ENCODE results near the gene ZNF92. TPM values are rescaled to one million over a fixed set of nuclear protein-coding genes. Genes with fewer than 3 reads are reported as not detected.

ZNF92 gene
- total RNA-seq, 1 experiment from 2014 or later = 4.1 TPM

- Histone ChIP-seq H3K4me3 (no peak overlapping the region), H3K4me2 (no peak overlapping the region), H3K36me3 (ENCODE audit: low read depth) (no peaks in the 10 kb centered on the region), H3K9me2 (ENCODE audit: insufficient read depth) (peaks cover 5% of the 10 kb centered on the region; the same call in 1 of the 2 replicates), H3F3A (ENCODE audit: insufficient read depth, low read depth) (no peaks in the 10 kb centered on the region), H2AFZ (no peak overlapping the region), H3K79me2 (ENCODE audit: low read depth) (no peaks in the 10 kb centered on the region), H3K4me1 (replicated peaks; ENCODE audit: insufficient read depth) (no peaks in the 10 kb centered on the region), H3K9me3 (ENCODE audit: insufficient read depth, low read depth) (no peaks in the 10 kb centered on the region), H3K27ac (no peak overlapping the region), H3K27me3 (ENCODE audit: insufficient read depth, low read depth) (no peaks in the 10 kb centered on the region), H4K20me1 (ENCODE audit: insufficient read depth) (no peaks in the 10 kb centered on the region)
- BruUV-seq (replicated peaks) = no TSS peak
- POLR2A ChIA-PET (ENCODE audit: unreplicated experiment) = no interaction called here
- DNase-seq = no peak
- intact Hi-C loops (cut with micrococcal nuclease; ENCODE audit: unreplicated experiment) = no loop called here
- CTCF ChIA-PET = no interaction called here
- TF ChIP-seq EZH2 (IDR thresholded peaks at IDR 0.05; ENCODE audit: low read depth) = no peak
- TF ChIP-seq CTCF (conservative IDR thresholded peaks at IDR 0.05) = no peak
These were observed 19.4 kb upstream of the ZNF92 start for GRCh38 chr7:65354263-65354662.

GRCh38 chr7:65369843-65370242, 3.8 kb upstream of the ZNF92 start:
- BruUV-seq (replicated peaks) = no TSS peak
- POLR2A ChIA-PET (ENCODE audit: unreplicated experiment) = no interaction called here
- intact Hi-C loops (cut with micrococcal nuclease; ENCODE audit: unreplicated experiment) = no loop called here
- H3F3A ChIP-seq (ENCODE audit: insufficient read depth, low read depth) = no peaks in the 10 kb centered on the region
- H4K20me1 ChIP-seq (ENCODE audit: insufficient read depth) = no peaks in the 10 kb centered on the region
- no peak overlapping the region for H2AFZ ChIP-seq
- DNase-seq = no peak
- H3K27me3 ChIP-seq (ENCODE audit: insufficient read depth, low read depth) = no peaks in the 10 kb centered on the region
- no peak for TF ChIP-seq EZH2 (IDR thresholded peaks at IDR 0.05; ENCODE audit: low read depth)
- TF ChIP-seq CTCF (conservative IDR thresholded peaks at IDR 0.05) = no peak
- H3K36me3 ChIP-seq (ENCODE audit: low read depth) = no peaks in the 10 kb centered on the region
- peaks cover 11% of the 10 kb centered on the region for H3K79me2 ChIP-seq (ENCODE audit: low read depth)
- H3K4me3 ChIP-seq = no peak overlapping the region
- peaks cover 3% of the 10 kb centered on the region for H3K4me1 ChIP-seq (replicated peaks; ENCODE audit: insufficient read depth)
- no peak overlapping the region for H3K4me2 ChIP-seq
- H3K9me2 ChIP-seq (ENCODE audit: insufficient read depth) = no peaks in the 10 kb centered on the region
- CTCF ChIA-PET = no interaction called here
- no peaks in the 10 kb centered on the region for H3K9me3 ChIP-seq (ENCODE audit: insufficient read depth, low read depth)
- H3K27ac ChIP-seq = no peak overlapping the region

GRCh38 chr7:65371468-65371867, 2.2 kb upstream of the ZNF92 start:
- H3K9me2 ChIP-seq (ENCODE audit: insufficient read depth) = no peaks in the 10 kb centered on the region
- no peaks in the 10 kb centered on the region; the same call in 1 of the 2 replicates for H3K36me3 ChIP-seq (ENCODE audit: low read depth)
- no peaks in the 10 kb centered on the region for H3K27me3 ChIP-seq (ENCODE audit: insufficient read depth, low read depth)
- H3F3A ChIP-seq (ENCODE audit: insufficient read depth, low read depth) = no peaks in the 10 kb centered on the region
- TF ChIP-seq CTCF (conservative IDR thresholded peaks at IDR 0.05) (no peak), EZH2 (IDR thresholded peaks at IDR 0.05; ENCODE audit: low read depth) (no peak)
- H3K4me1 ChIP-seq (replicated peaks; ENCODE audit: insufficient read depth) = peaks cover 12% of the 10 kb centered on the region
- H3K4me2 ChIP-seq = no peak overlapping the region
- intact Hi-C loops (cut with micrococcal nuclease; ENCODE audit: unreplicated experiment) = no loop called here
- H2AFZ ChIP-seq = no peak overlapping the region
- ChIA-PET CTCF (no interaction called here), POLR2A (ENCODE audit: unreplicated experiment) (no interaction called here)
- H3K27ac ChIP-seq = no peak overlapping the region
- no peaks in the 10 kb centered on the region for H3K9me3 ChIP-seq (ENCODE audit: insufficient read depth, low read depth)
- no TSS peak for BruUV-seq (replicated peaks)
- no peaks in the 10 kb centered on the region for H4K20me1 ChIP-seq (ENCODE audit: insufficient read depth)
- H3K4me3 ChIP-seq = no peak overlapping the region
- peaks cover 27% of the 10 kb centered on the region for H3K79me2 ChIP-seq (ENCODE audit: low read depth)
- DNase-seq = no peak

All from PC-9 (cell line).